GM13976 (cell line): Measurements from ENCODE around the gene C19orf67.

ENCODE experiments used
- DNase-seq: peaks from one replicate; pipeline ENCODE4 v3.0.0; 2012; ENCODE audit warnings: low spot score
- CTCF ChIP-seq: IDR thresholded peaks from 2 replicates; pipeline ENCODE4 v1.5.1; 2012; ENCODE audit warnings: borderline replicate concordance, mild to moderate bottlenecking; ENCODE audit not compliant: insufficient read depth; ENCODE audit errors: extremely low read depth, missing control alignments, control extremely low read depth
- in situ Hi-C: fragments of 300-500 bp; cut with MboI; formaldehyde crosslinking; loops from one replicate; pipeline ENCODE4 v1.12.0; 2022; ENCODE audit warnings: low sequenced_read_pairs, mixed read lengths, inconsistent platforms; ENCODE audit not compliant: unreplicated experiment

The C19orf67 gene

GRCh38 chr19:14058182-14059092 is 27.1 kb downstream of the C19orf67 start:
- peak; percentile 30 for DNase-seq
- in situ Hi-C loops, result loop anchor here (25.0 kb wide), 1 partner anchor 446 kb away; no protein-coding TSS in a partner anchor
- TF ChIP-seq CTCF, result no peak

DNA sequence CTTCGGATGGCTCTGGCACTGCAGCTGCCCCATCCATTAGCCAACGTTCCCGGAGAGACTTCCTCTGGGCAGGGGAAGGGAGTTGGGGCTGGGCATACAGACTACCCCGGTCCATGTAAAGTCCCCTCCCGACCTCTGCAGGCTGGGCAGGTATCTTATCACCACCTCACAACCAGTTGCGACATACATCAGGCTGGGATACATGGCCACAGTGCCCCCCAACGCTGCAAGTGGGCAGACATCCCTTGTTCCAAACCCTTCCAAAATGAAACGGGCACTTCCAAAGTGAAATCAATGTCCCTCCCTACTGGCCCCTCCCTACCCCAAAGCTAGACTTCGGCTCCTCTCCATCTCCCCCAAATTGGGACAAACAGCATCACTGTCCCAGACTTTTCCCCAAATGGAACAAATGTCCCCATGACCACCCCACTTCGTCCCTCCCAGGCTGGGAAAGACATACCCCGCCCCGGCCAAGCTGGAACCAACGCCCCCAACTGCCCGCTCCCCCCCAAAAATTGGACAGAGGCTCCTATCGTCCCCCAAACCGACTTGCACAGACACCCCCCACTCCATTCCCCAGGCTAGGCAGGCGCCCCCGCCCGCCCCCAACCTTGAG is 28.7 kb downstream of the C19orf67 start:
- DNase-seq, result peak; percentile 37
- in situ Hi-C loops, result loop anchor here (25.0 kb wide), 1 partner anchor 445 kb away; no protein-coding TSS in a partner anchor
- TF ChIP-seq CTCF, result no peak

- TF ChIP-seq CTCF, result no peak
- in situ Hi-C loops, result loop anchor here (25.0 kb wide), 1 partner anchor 444 kb away; no protein-coding TSS in a partner anchor
- no peak for DNase-seq
These were observed 29.4 kb downstream of the C19orf67 start for GRCh38 chr19:14056069-14056666.

DNA sequence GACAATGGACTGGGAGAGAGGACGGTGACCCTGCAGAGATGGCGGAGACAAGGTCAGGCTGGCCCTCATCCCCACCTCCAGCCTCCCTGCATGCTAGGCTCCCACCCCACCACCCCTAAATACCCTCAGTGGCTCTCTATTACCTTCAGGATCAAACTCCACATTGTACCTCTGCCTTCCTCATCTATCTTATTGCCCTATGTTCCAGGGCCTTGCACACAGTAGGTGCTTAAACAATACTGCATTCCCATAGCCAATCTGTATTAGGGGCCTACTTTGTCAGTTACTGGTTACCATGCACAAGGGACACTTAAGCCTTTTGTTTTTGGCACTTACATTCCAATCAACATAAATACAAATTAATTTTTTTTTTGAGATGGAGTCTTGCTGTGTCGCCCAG is 30.2 kb downstream of the C19orf67 start:
- peak; percentile 17 for DNase-seq
- no peak for TF ChIP-seq CTCF
- in situ Hi-C loops, result loop anchor here (25.0 kb wide), 1 partner anchor 443 kb away; no protein-coding TSS in a partner anchor

DNA sequence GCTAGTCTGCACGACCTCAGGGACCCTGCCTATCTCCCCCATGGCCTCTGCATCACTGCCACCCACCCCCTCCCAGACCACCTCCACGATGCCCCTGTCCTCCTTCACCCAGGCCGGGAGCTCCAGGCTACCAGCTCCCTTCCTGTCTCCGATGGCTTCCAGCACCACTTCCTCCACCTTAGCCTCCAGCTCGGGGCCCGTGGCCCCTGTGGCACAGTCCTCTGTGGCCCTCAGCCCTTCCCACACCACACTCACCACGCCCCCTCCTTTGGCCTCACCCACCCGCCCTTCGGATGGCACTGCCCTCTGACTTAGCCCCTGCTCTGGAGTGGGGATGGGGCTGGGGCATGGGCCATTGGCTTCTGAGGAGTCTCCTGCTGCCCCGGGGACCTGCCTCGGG is 30.9 kb downstream of the C19orf67 start:
- in situ Hi-C loops, result loop anchor here (25.0 kb wide), 1 partner anchor 442 kb away; no protein-coding TSS in a partner anchor
- no peak for TF ChIP-seq CTCF
- peak; percentile 27 for DNase-seq

GRCh38 chr19:14054099-14054498 is 31.5 kb downstream of the C19orf67 start:
- no peak for DNase-seq
- in situ Hi-C loops, result loop anchor here (25.0 kb wide), 1 partner anchor 442 kb away; no protein-coding TSS in a partner anchor

More at GRCh38 chr19:14054099-14054498, 31.5 kb downstream of the C19orf67 start:
- TF ChIP-seq CTCF, result no peak
